Activated T-helper 1 cell treated with anti-CD3 and anti-CD28 coated beads, Interleukin-12 subunit alpha, Interleukin-12 subunit beta, Interleukin-2, Interleukin-4 antibody, amounts not matched to agents 30 ng/mL and 10 ng/mL and 1 ng/mL, durations not matched to agents 14 hours and 24 hours and 36 hours (primary cell): Measurements from ENCODE around the gene DNAH17. TPM values are rescaled to one million over a fixed set of nuclear protein-coding genes. Genes with fewer than 3 reads are reported as not detected.

Source experiments
- DNase-seq: peaks from one replicate; pipeline ENCODE4 v3.0.0; 2021; ENCODE audit warnings: low spot score
- H3K27ac Mint-ChIP-seq: one replicate; pipeline ENCODE4 v1.8.0; 2021; ENCODE audit warnings: mild to moderate bottlenecking, mixed read lengths
- H3K27me3 Mint-ChIP-seq: one replicate; pipeline ENCODE4 v1.8.0; 2022; ENCODE audit warnings: mild to moderate bottlenecking, moderate library complexity, mixed read lengths; ENCODE audit not compliant: insufficient read depth
- H3K36me3 Mint-ChIP-seq: one replicate; pipeline ENCODE4 v1.8.0; 2021; ENCODE audit warnings: low read depth, mixed read lengths
- H3K4me1 Mint-ChIP-seq: one replicate; pipeline ENCODE4 v1.8.0; 2021; ENCODE audit warnings: low read depth, mixed read lengths
- H3K4me3 Mint-ChIP-seq: one replicate; pipeline ENCODE4 v1.8.0; 2021; ENCODE audit warnings: mild to moderate bottlenecking, moderate library complexity, mixed read lengths
- H3K9me3 Mint-ChIP-seq: one replicate; pipeline ENCODE4 v1.8.0; 2021; ENCODE audit warnings: mixed read lengths
- intact Hi-C: fragments of 100-400 bp; cut with micrococcal nuclease; formaldehyde crosslinking; loops from one replicate; pipeline ENCODE4 v1.15.1; 2024
- total RNA-seq: library from RNA; stranded (reverse); gene quantifications from 2 replicates; pipeline ENCODE4 v1.2.3, GENCODE V29; 2022

DNAH17 gene, protein sequence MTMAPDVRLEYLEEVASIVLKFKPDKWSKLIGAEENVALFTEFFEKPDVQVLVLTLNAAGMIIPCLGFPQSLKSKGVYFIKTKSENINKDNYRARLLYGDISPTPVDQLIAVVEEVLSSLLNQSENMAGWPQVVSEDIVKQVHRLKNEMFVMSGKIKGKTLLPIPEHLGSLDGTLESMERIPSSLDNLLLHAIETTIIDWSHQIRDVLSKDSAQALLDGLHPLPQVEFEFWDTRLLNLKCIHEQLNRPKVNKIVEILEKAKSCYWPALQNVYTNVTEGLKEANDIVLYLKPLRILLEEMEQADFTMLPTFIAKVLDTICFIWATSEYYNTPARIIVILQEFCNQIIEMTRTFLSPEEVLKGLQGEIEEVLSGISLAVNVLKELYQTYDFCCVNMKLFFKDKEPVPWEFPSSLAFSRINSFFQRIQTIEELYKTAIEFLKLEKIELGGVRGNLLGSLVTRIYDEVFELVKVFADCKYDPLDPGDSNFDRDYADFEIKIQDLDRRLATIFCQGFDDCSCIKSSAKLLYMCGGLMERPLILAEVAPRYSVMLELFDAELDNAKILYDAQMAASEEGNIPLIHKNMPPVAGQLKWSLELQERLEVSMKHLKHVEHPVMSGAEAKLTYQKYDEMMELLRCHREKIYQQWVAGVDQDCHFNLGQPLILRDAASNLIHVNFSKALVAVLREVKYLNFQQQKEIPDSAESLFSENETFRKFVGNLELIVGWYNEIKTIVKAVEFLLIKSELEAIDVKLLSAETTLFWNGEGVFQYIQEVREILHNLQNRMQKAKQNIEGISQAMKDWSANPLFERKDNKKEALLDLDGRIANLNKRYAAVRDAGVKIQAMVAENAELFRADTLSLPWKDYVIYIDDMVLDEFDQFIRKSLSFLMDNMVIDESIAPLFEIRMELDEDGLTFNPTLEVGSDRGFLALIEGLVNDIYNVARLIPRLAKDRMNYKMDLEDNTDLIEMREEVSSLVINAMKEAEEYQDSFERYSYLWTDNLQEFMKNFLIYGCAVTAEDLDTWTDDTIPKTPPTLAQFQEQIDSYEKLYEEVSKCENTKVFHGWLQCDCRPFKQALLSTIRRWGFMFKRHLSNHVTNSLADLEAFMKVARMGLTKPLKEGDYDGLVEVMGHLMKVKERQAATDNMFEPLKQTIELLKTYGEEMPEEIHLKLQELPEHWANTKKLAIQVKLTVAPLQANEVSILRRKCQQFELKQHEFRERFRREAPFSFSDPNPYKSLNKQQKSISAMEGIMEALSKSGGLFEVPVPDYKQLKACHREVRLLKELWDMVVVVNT (N-terminal part only)
- 0.07 and 0.18 TPM in 2 replicates for total RNA-seq

DNA sequence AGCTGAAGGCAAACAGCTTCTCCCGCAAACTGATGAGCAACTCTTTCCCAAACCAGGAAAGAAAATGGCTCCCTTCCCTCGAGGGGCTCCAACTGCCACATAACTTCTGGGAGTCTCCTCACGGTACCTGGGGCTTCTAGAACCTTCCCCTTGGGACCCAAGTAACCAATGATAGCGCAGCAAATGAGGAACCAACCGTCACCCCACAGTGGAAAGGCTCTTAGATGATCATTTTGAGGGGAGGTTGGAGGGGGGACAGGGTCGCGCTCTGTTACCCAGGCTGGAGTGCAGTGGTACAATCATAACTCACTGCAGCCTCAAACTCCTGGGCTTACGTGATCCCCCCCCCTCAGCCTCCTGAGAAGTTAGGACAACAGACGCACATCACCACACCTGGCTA lies at the start of gene DNAH17:
DNAH17 (minus strand) TSS at position 101 of the 400 bp plus-strand sequence. CDS start 2,339 bp downstream, outside the sequence.
- peaks cover 25% of the 10 kb centered on the region for H3K27me3 Mint-ChIP-seq
- H3K36me3 Mint-ChIP-seq, result no peaks in the 10 kb centered on the region
- no peaks in the 10 kb centered on the region for H3K9me3 Mint-ChIP-seq
- H3K27ac Mint-ChIP-seq, result no peak within 1 kb of the TSS
- no peak within 1 kb of the TSS for H3K4me3 Mint-ChIP-seq
- H3K4me1 Mint-ChIP-seq, result no peaks in the 10 kb centered on the region
- intact Hi-C loops, result no loop called here
- DNase-seq, result no peak

- Mint-ChIP-seq H3K9me3 (no peaks in the 10 kb centered on the region), H3K4me1 (no peaks in the 10 kb centered on the region), H3K27ac (no peak overlapping the region)
Observed at GRCh38 chr17:78624324-78625151, 47.3 kb upstream of the DNAH17 start.

GRCh38 chr17:78623541-78623940 lies 46.3 kb upstream of the DNAH17 start:
- H3K4me3 Mint-ChIP-seq, result no peak overlapping the region
- H3K27me3 Mint-ChIP-seq, result no peaks in the 10 kb centered on the region
- H3K27ac Mint-ChIP-seq, result no peak overlapping the region
- no peaks in the 10 kb centered on the region for H3K36me3 Mint-ChIP-seq
- H3K9me3 Mint-ChIP-seq, result no peaks in the 10 kb centered on the region
- H3K4me1 Mint-ChIP-seq, result no peaks in the 10 kb centered on the region
- no peak for DNase-seq
- intact Hi-C loops, result no loop called here

More at GRCh38 chr17:78624324-78625151, 47.3 kb upstream of the DNAH17 start:
- H3K4me3 Mint-ChIP-seq, result no peak overlapping the region
- no peaks in the 10 kb centered on the region for H3K36me3 Mint-ChIP-seq
- no peak for DNase-seq
- H3K27me3 Mint-ChIP-seq, result no peaks in the 10 kb centered on the region
- intact Hi-C loops, result no loop called here

- H3K27ac Mint-ChIP-seq, result no peak overlapping the region
- no peaks in the 10 kb centered on the region for H3K36me3 Mint-ChIP-seq
- intact Hi-C loops, result no loop called here
- H3K27me3 Mint-ChIP-seq, result no peaks in the 10 kb centered on the region
- H3K4me1 Mint-ChIP-seq, result no peaks in the 10 kb centered on the region
- no peak for DNase-seq
- H3K4me3 Mint-ChIP-seq, result no peak overlapping the region
- H3K9me3 Mint-ChIP-seq, result no peaks in the 10 kb centered on the region
Observed at GRCh38 chr17:78622491-78623265, 45.5 kb upstream of the DNAH17 start.

GRCh38 chr17:78621720-78622490 lies 44.7 kb upstream of the DNAH17 start:
- H3K27me3 Mint-ChIP-seq, result no peaks in the 10 kb centered on the region
- intact Hi-C loops, result no loop called here
- no peaks in the 10 kb centered on the region for H3K36me3 Mint-ChIP-seq
- no peak overlapping the region for H3K4me3 Mint-ChIP-seq
- H3K4me1 Mint-ChIP-seq, result no peaks in the 10 kb centered on the region
- no peak overlapping the region for H3K27ac Mint-ChIP-seq
- DNase-seq, result no peak
- H3K9me3 Mint-ChIP-seq, result no peaks in the 10 kb centered on the region

GRCh38 chr17:78620099-78620498 lies 42.9 kb upstream of the DNAH17 start:
- H3K27ac Mint-ChIP-seq, result no peak overlapping the region
- H3K27me3 Mint-ChIP-seq, result no peaks in the 10 kb centered on the region
- no peaks in the 10 kb centered on the region for H3K9me3 Mint-ChIP-seq
- H3K36me3 Mint-ChIP-seq, result no peaks in the 10 kb centered on the region
- no peak overlapping the region for H3K4me3 Mint-ChIP-seq
- H3K4me1 Mint-ChIP-seq, result no peaks in the 10 kb centered on the region
- no peak for DNase-seq
- intact Hi-C loops, result no loop called here

DNA sequence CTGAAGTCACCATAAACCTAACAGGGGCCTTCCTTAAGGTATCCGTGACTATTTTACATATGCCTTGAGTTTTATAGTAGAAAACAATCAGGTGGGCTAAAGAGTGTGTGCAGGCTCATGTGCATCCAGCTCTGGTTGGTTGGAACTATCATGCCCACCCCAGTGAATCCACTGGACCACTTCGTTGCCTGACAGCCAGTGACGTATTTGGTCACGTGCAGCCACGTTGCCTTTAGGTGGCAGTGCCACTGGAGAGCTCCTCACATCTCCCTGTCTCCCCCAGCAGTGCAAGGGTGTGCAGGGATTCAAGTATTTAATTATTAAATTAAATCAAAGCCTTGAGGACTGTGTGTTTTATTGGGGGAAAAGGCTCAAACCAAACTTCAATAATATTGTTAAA lies 42.1 kb upstream of the DNAH17 start:
- H3K36me3 Mint-ChIP-seq, result no peaks in the 10 kb centered on the region
- intact Hi-C loops, result no loop called here
- H3K27me3 Mint-ChIP-seq, result no peaks in the 10 kb centered on the region
- H3K27ac Mint-ChIP-seq, result no peak overlapping the region
- no peak overlapping the region for H3K4me3 Mint-ChIP-seq
- no peaks in the 10 kb centered on the region for H3K9me3 Mint-ChIP-seq
- no peak for DNase-seq
- H3K4me1 Mint-ChIP-seq, result no peaks in the 10 kb centered on the region

DNA sequence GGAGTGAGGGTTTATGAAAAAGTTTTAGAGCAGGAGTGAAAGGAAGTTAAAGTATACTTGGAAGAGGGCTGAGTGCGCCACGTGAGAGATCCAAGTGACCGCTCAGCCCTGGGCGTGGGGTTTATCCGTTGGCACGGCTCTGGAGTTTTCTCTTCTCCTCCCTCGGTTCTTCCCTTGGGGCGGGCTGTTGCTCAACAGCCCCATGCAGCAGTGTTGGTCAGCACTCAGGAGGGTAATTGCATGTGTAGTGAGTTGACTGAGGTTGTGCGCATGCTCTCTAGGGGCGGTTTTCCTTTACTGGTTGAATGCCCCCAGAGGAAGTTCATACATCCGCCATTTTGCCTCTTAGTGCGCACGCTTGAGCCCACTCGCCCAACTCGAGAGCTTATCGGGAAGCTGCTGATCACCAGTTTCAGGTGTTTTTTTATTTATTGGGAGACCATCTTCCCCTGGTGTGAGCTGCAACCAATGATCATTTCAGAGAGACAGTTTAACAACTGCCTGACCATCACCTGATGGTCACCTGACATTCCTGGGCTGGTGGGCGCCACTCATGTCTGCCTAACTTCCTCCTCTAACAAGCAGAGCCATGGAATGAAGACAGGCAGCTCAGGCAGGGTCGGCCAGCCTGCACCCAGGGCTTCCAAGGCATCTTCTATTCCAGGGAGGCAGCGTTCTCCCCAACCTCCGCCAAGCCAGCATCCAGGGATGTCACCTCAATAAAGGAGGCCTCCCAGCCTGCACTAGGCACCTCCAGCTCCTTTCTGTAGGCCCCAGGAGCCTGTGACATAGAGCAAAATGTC lies 41.3 kb upstream of the DNAH17 start:
- no peaks in the 10 kb centered on the region for H3K4me1 Mint-ChIP-seq
- no peak overlapping the region for H3K27ac Mint-ChIP-seq
- H3K36me3 Mint-ChIP-seq, result no peaks in the 10 kb centered on the region
- intact Hi-C loops, result no loop called here
- no peak for DNase-seq
- H3K27me3 Mint-ChIP-seq, result no peaks in the 10 kb centered on the region
- no peaks in the 10 kb centered on the region for H3K9me3 Mint-ChIP-seq
- no peak overlapping the region for H3K4me3 Mint-ChIP-seq

DNA sequence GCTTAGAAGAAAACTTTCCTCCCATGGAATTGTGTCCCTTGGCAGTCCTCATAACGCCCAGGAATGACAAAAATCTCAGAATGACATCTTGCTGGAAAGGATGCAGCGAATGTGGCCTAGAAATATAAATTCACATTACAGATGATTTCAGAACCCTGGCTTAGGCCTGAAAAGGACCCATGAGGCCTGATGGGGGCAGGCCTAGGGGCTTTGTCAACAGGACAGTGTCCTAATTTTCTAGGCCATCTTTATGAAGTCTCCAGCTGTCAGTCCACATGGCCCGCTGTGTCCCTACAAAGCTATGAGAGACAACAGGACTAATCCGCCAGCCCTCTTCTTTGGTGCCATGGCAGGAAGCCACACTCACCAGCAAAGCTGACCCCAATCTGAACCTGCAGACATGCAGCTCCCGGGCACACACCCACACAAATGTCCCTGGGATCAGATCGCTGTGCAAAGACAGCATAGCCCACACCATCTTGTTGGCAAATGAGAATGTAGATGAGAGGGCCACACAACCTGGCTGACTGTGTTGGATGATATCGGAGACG lies 40.4 kb upstream of the DNAH17 start:
- Mint-ChIP-seq H3K4me1 (no peaks in the 10 kb centered on the region), H3K36me3 (no peaks in the 10 kb centered on the region), H3K27ac (no peak overlapping the region), H3K27me3 (no peaks in the 10 kb centered on the region), H3K4me3 (no peak overlapping the region), H3K9me3 (no peaks in the 10 kb centered on the region)
- intact Hi-C loops, result no loop called here
- no peak for DNase-seq

DNA sequence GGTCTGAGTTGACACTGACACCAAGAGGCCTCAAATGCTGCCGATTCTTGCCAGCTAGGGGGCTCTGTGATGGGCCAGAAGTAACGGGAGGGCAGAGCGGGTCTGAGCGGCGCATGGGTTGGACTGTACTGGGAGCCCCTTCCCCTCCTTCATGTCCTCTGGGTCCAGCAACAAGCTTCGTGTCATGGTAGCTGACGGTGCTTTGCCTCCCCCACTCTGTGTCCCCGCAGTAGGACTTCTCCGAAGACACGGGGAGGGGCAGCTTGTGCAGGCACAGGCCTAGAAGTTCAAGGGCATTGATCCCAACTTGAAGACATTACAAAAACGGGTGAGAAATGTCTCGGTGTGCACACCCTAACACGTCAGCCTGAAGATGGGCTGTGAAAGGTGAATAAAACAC lies 39.8 kb upstream of the DNAH17 start:
- Mint-ChIP-seq H3K4me1 (no peaks in the 10 kb centered on the region), H3K27me3 (no peaks in the 10 kb centered on the region), H3K9me3 (no peaks in the 10 kb centered on the region), H3K27ac (no peak overlapping the region), H3K4me3 (no peak overlapping the region), H3K36me3 (no peaks in the 10 kb centered on the region)
- intact Hi-C loops, result no loop called here
- DNase-seq, result no peak
